HEK293T (cell line): ENCODE measurements around the gene HHEX.

Source experiments
- ARNT ChIP-seq: fragments of 450-650 bp; IDR thresholded peaks from 2 replicates; pipeline ENCODE4 v1.6.1; 2017; ENCODE audit warnings: mild to moderate bottlenecking
- CTBP1 ChIP-seq: fragments of 450-650 bp; IDR thresholded peaks from 2 replicates; pipeline ENCODE4 v1.6.1; 2016; ENCODE audit warnings: borderline replicate concordance
- ELF4 ChIP-seq: fragments of 450-650 bp; IDR thresholded peaks from 2 replicates; pipeline ENCODE4 v1.6.1; 2017; ENCODE audit warnings: antibody characterized with exemption
- FOXA1 ChIP-seq: fragments of 450-650 bp; IDR thresholded peaks from 2 replicates; pipeline ENCODE4 v1.6.1; 2016; ENCODE audit warnings: mild to moderate bottlenecking
- FOXM1 ChIP-seq: fragments of 450-650 bp; IDR thresholded peaks from 2 replicates; pipeline ENCODE4 v1.6.1; 2017; ENCODE audit warnings: mild to moderate bottlenecking, borderline replicate concordance
- HDGF ChIP-seq: fragments of 450-650 bp; IDR thresholded peaks from 2 replicates; pipeline ENCODE4 v1.6.1; 2017; ENCODE audit warnings: antibody characterized with exemption, borderline replicate concordance
- L3MBTL2 ChIP-seq: fragments of 450-650 bp; conservative IDR thresholded peaks from 2 replicates; pipeline ENCODE4 v1.6.1; 2016; ENCODE audit warnings: mild to moderate bottlenecking
- NFRKB ChIP-seq: fragments of 450-650 bp; IDR thresholded peaks from 2 replicates; pipeline ENCODE4 v1.6.1; 2016; ENCODE audit warnings: mild to moderate bottlenecking, moderate library complexity
- PKNOX1 ChIP-seq: fragments of 450-650 bp; IDR thresholded peaks from 2 replicates; pipeline ENCODE4 v1.6.1; 2016
- SP1 ChIP-seq: fragments of 450-650 bp; IDR thresholded peaks from 2 replicates; pipeline ENCODE4 v1.6.1; 2017
- TARDBP ChIP-seq: fragments of 450-650 bp; IDR thresholded peaks from 2 replicates; pipeline ENCODE4 v1.6.1; 2016

DNA sequence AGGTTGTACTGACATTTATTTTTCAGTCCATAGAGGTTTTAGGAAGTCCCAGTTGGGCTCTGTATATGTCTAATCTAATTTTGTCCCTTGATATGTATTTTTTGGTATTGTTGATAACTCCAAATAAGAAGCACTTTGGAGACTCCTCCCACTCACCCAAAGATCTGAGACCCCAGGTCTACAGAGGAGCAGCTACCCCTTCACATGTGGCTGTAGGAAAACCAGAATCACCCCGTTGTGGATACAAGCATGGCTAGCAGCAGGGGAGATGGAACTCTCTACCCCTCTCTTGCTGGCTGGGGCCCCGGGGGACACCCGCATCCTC lies 9.4 kb downstream of the HHEX start:
- TF ChIP-seq L3MBTL2 (no peak), FOXA1 (no peak), TARDBP (no peak), HDGF (no peak), PKNOX1 (no peak), ELF4 (no peak), CTBP1 (no peak), SP1 (no peak), FOXM1 (no peak), NFRKB (no peak), ARNT (no peak)
